GM12878 (cell line): Measurements from ENCODE around the gene ZBTB49. TPM values are rescaled to one million over a fixed set of nuclear protein-coding genes. Genes with fewer than 3 reads are reported as not detected.

Experiments used
- ATAC-seq: fragments of 200-7000 bp; cut with Tn5 transposase; 3 replicates; pipeline ENCODE4 v1.9.1; 2020; ENCODE audit warnings: mild to moderate bottlenecking, moderate library complexity
- BruUV-seq: library from RNA; stranded (reverse); fragments of 400-500 nt; replicated peaks from 2 replicates; lab custom pipeline; 2021; lab: Mats Ljungman, UMichigan
- CTCF ChIA-PET: fragments of 300-600 bp; sonication (Branson Sonifier 250); formaldehyde crosslinking; extraction: SDS; loops from one replicate; lab custom pipeline; 2021; ENCODE audit warnings: inconsistent platforms; lab: Yijun Ruan, JAX
- POLR2A ChIA-PET: fragments of 350-600 bp; formaldehyde crosslinking; extraction: SDS; loops from one replicate; lab custom pipeline; 2021; ENCODE audit warnings: inconsistent platforms; lab: Charles Lee
- RAD21 ChIA-PET: fragments of 300-600 bp; sonication (Branson Sonifier 250); formaldehyde crosslinking; loops from one replicate; lab custom pipeline; 2023; ENCODE audit warnings: antibody characterized with exemption; ENCODE audit not compliant: unreplicated experiment; lab: Charles Lee
- SMC1A ChIA-PET: fragments of 300-600 bp; sonication (Branson Sonifier 250); formaldehyde crosslinking; loops from one replicate; lab custom pipeline; 2023; ENCODE audit not compliant: unreplicated experiment, uncharacterized antibody; lab: Charles Lee
- DNase-seq: peaks from one replicate; pipeline ENCODE4 v3.0.0-alpha.2; 2011; ENCODE audit warnings: low read depth, low spot score
- FAIRE-seq: peaks from 3 replicates; lab custom pipeline; 2011; peaks lifted over from hg19 to GRCh38; lab: Jason Lieb, UNC
- H2AFZ ChIP-seq: 2 replicates; pipeline ENCODE4 v1.6.0; 2011; ENCODE audit warnings: low read depth, low read length, control low read depth; ENCODE audit not compliant: control insufficient read depth
- H3K27ac ChIP-seq: 2 replicates; pipeline ENCODE4 v1.5.1; 2011; ENCODE audit warnings: control low read depth; ENCODE audit not compliant: control insufficient read depth, insufficient read depth
- H3K27me3 ChIP-seq, 2 experiments: replicated peaks in 1 of 2; 2 replicates each; pipeline versions ENCODE4 v1.6.0 to v1.6.1; 2011; ENCODE audit warnings: low read length in 1 of 2; ENCODE audit not compliant: control insufficient read depth in 2 of 2, insufficient read depth in 2 of 2
- H3K36me3 ChIP-seq, 2 experiments: 2 replicates each; pipeline ENCODE4 v1.5.1; 2011; ENCODE audit warnings: low read length in 1 of 2; ENCODE audit not compliant: control insufficient read depth in 2 of 2, insufficient read depth in 2 of 2
- H3K4me1 ChIP-seq: 2 replicates; pipeline ENCODE4 v1.6.1; 2011; ENCODE audit warnings: mild to moderate bottlenecking, low read length, moderate library complexity, mixed read lengths; ENCODE audit not compliant: control insufficient read depth, insufficient read depth
- H3K4me2 ChIP-seq: 2 replicates; pipeline ENCODE4 v1.6.0; 2011; ENCODE audit warnings: control low read depth; ENCODE audit not compliant: control insufficient read depth, insufficient read depth
- H3K4me3 ChIP-seq: fragments of 200-600 bp; sonication (generic); 2 replicates; pipeline ENCODE4 v1.5.1; 2016
- H3K79me2 ChIP-seq: 2 replicates; pipeline ENCODE4 v1.6.0; 2011; ENCODE audit warnings: low read length; ENCODE audit not compliant: control insufficient read depth, insufficient read depth
- H3K9ac ChIP-seq: 2 replicates; pipeline ENCODE4 v1.8.0; 2011; ENCODE audit warnings: low read length, control low read depth, mixed read lengths; ENCODE audit not compliant: control insufficient read depth, insufficient read depth
- H3K9me3 ChIP-seq: replicated peaks from 3 replicates; pipeline ENCODE4 v1.5.1; 2011; ENCODE audit warnings: mild to moderate bottlenecking, low read length; ENCODE audit not compliant: control insufficient read depth, insufficient read depth
- H4K20me1 ChIP-seq: 2 replicates; pipeline ENCODE4 v1.6.0; 2011; ENCODE audit not compliant: control insufficient read depth, insufficient read depth
- ATF7 ChIP-seq: fragments of 450-650 bp; IDR thresholded peaks from 2 replicates; pipeline ENCODE4 v1.6.1; 2016; ENCODE audit warnings: low read depth, mild to moderate bottlenecking
- FOXK2 ChIP-seq: fragments of 450-650 bp; IDR thresholded peaks from 2 replicates; pipeline ENCODE4 v1.6.1; 2017; ENCODE audit warnings: mild to moderate bottlenecking, moderate library complexity
- HCFC1 ChIP-seq: fragments of 150-350 bp; IDR thresholded peaks from 2 replicates; pipeline ENCODE4 v1.6.1; 2014; ENCODE audit warnings: low read length
- HDAC6 ChIP-seq: fragments of 200-600 bp; sonication (generic); IDR thresholded peaks from one replicate; pipeline ENCODE4 v1.8.0; 2017; ENCODE audit warnings: antibody characterized with exemption; ENCODE audit not compliant: unreplicated experiment
- KAT2A ChIP-seq: conservative IDR thresholded peaks from 2 replicates; pipeline ENCODE4 v1.6.1; 2011; ENCODE audit warnings: low read depth, low read length; ENCODE audit not compliant: control insufficient read depth
- POLR2AphosphoS5 ChIP-seq: IDR thresholded peaks from 2 replicates; pipeline ENCODE4 v1.6.1; 2011; ENCODE audit warnings: mild to moderate bottlenecking, low read length, inconsistent platforms
- SIX5 ChIP-seq: IDR thresholded peaks from 2 replicates; pipeline ENCODE4 v1.6.1; 2011; ENCODE audit warnings: mild to moderate bottlenecking, low read depth, low read length, moderate library complexity; ENCODE audit not compliant: severe bottlenecking
- STAT1 ChIP-seq: fragments of 450-650 bp; conservative IDR thresholded peaks from 2 replicates; pipeline ENCODE4 v1.6.1; 2014; ENCODE audit warnings: antibody characterized with exemption, mild to moderate bottlenecking
- TCF3 ChIP-seq: IDR thresholded peaks from 2 replicates; pipeline ENCODE4 v1.6.1; 2012; ENCODE audit warnings: low read depth, mild to moderate bottlenecking, low read length, borderline replicate concordance; ENCODE audit not compliant: insufficient read depth
- TCF7 ChIP-seq: IDR thresholded peaks from 2 replicates; pipeline ENCODE4 v1.6.1; 2014; ENCODE audit warnings: antibody characterized with exemption, borderline replicate concordance
- YY1 ChIP-seq: IDR thresholded peaks from 2 replicates; pipeline ENCODE4 v1.6.1; 2011; ENCODE audit warnings: low read depth, mild to moderate bottlenecking, low read length
- WGBS: methylation state at CpG from one replicate; pipeline ENCODE4 v1.1.6; 2016; ENCODE audit warnings: low lambda C conversion rate; ENCODE audit not compliant: insufficient replicate concordance, insufficient coverage; ENCODE audit errors: missing lambda C conversion rate; 5-methylcytosine and 5-hydroxymethylcytosine counted together
- in situ Hi-C: fragments of 300-500 bp; cut with MboI; formaldehyde crosslinking; loops from 9 replicates; pipeline ENCODE4 v1.14.3; 2018; ENCODE audit warnings: mixed read lengths
- intact Hi-C: fragments of 100-400 bp; cut with micrococcal nuclease; formaldehyde crosslinking; loops from one replicate; pipeline ENCODE4 v1.14.2; 2022; ENCODE audit not compliant: unreplicated experiment
- polyA plus RNA-seq, 11 experiments: library from polyadenylated mRNA; depleted of rRNA in 4 of 11; unstranded in 6 of 11; stranded (reverse) in 5 of 11; fragments of >200 nt; fragmentation: Nextera tagmentation in 4 of 11; fragmentation: Illumina TruSeq in 1 of 11; extraction: Ambion mirVana in 4 of 11; extraction: Trizol in 1 of 11; gene quantifications; 1 replicate in 1 of 11; 2 replicates in 10 of 11; pipeline versions ENCODE4 v1.2.1 to v1.2.3, GENCODE V29; 2011 to 2016; ENCODE audit warnings: inconsistent platforms in 2 of 11, missing spikeins in 2 of 11, low read depth in 1 of 11
- total RNA-seq, 4 experiments: library from RNA; depleted of rRNA in 3 of 4; stranded (reverse); fragments of >200 nt in 3 of 4; fragmentation: Illumina TruSeq in 1 of 4; extraction: Trizol in 1 of 4; gene quantifications; 2 replicates each; pipeline versions ENCODE4 v1.2.1 to v1.2.3, GENCODE V29; 2013 to 2021
- TF ChIP-seq, protein P1 (sequence below): fragments of 450-650 bp; IDR thresholded peaks from 2 replicates; pipeline ENCODE4 v1.6.1; 2018; ENCODE audit warnings: mild to moderate bottlenecking, low read depth, moderate library complexity; ENCODE audit not compliant: partially characterized antibody
- TF ChIP-seq, protein P2 (sequence below): fragments of 450-650 bp; IDR thresholded peaks from 2 replicates; pipeline ENCODE4 v1.6.1; 2017; ENCODE audit warnings: low read depth, mild to moderate bottlenecking, moderate library complexity
- TF ChIP-seq, protein P3 (sequence below): fragments of 450-650 bp; IDR thresholded peaks from 2 replicates; pipeline ENCODE4 v1.6.1; 2018; ENCODE audit warnings: borderline replicate concordance, mild to moderate bottlenecking; ENCODE audit not compliant: partially characterized antibody

ZBTB49 gene
- total and polyA plus RNA-seq, 10 of the 15 experiments (the other 5 are each of a cell fraction or from before 2014, with no cell fraction given): 0.37 to 4.8 (median 4.1) TPM

DNA sequence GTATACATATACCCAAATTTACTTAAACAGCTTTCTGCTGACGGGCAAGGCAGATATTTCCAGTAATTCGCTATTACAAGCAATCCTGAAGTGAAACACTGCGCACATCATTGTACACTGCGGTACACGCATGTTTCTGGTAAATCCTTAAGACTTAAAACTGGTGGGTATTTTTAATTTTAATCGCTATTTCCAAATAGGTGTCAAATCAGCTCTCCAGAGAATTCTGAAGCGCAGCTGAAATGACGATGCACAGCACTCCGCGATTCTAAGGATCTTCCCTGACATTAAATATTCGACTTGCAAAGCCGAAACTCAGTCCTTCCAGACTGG lies 42.4 kb upstream of the ZBTB49 start (continued):
- TF ChIP-seq, protein P1, sequence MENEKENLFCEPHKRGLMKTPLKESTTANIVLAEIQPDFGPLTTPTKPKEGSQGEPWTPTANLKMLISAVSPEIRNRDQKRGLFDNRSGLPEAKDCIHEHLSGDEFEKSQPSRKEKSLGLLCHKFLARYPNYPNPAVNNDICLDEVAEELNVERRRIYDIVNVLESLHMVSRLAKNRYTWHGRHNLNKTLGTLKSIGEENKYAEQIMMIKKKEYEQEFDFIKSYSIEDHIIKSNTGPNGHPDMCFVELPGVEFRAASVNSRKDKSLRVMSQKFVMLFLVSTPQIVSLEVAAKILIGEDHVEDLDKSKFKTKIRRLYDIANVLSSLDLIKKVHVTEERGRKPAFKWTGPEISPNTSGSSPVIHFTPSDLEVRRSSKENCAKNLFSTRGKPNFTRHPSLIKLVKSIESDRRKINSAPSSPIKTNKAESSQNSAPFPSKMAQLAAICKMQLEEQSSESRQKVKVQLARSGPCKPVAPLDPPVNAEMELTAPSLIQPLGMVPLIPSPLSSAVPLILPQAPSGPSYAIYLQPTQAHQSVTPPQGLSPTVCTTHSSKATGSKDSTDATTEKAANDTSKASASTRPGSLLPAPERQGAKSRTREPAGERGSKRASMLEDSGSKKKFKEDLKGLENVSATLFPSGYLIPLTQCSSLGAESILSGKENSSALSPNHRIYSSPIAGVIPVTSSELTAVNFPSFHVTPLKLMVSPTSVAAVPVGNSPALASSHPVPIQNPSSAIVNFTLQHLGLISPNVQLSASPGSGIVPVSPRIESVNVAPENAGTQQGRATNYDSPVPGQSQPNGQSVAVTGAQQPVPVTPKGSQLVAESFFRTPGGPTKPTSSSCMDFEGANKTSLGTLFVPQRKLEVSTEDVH: no peak
- TF ChIP-seq SIX5: no peak

DNA sequence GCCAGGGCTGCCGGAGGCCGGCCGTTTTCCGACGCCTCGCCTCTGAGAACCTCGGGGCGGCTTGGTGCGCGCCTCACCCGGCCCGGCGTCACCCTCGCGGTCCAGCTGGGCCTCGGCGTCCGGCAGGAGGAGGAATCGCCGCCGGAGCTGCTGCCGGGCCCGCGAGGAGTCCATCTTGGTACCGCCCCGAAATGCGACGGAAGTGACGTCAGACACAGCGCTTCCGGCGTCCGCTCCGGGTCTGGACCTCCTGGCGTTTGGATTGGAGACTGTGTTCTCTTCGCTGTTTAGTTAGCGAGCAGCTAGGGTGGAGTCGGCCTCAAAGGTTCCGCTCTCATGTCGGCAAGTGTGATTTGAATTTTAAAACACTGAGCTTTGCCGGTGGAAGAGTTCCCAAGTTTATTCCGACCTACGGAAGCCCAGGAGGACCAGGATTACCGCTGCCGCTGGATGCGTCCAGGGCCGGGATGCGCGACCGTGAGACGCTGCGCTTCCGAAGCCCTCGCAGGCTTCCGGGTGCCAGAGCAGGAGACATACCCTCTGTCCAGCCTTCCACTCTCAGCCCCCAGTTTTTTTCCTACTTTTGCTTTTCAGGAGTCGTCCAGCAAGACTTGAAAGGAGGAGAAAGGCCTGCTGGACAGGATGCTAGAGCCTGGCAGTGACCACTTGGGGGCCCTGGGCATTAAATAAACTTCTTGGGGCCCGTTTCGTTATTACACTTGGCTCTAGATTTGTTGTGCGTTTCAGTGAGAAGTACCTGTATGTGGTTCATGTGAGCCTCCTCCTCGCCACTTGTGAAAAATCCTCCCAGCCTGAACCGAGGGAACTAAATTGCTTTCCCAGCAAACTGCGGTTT lies 41.8 kb upstream of the ZBTB49 start, which contains the start of gene TMEM128:
Gene TMEM128 (minus strand): TSS at position 195 of the 856 bp plus-strand sequence. CDS start 21 bp downstream, at position 174.
- BruUV-seq: TSS peak; percentile 99
- H3K79me2 ChIP-seq: peaks cover 13% of the 10 kb centered on the region
- ATAC-seq: peak; percentile 97
- peak within 1 kb of the TSS; percentile 84 for H3K27ac ChIP-seq
- peaks cover 7% of the 10 kb centered on the region for H3K4me1 ChIP-seq
- peak within 1 kb of the TSS; percentile 81 for H3K4me2 ChIP-seq
- intact Hi-C loops (no loop called here), in situ Hi-C loops (no loop called here)
- WGBS: 1% methylated on average over 61 of the region's 62 CpGs
- H3K27me3 ChIP-seq: no peaks in the 10 kb centered on the region
- ChIA-PET RAD21 (interaction anchor here (1.1 to 1.6 kb wide), 2 partner anchors 11 to 88 kb away, joined by 3 read pairs; no protein-coding TSS in a partner anchor), POLR2A (interaction anchor here (0.6 to 1.3 kb wide), 3 partner anchors 7 to 89 kb away, joined by 3 to 4 read pairs (median 3); no protein-coding TSS in a partner anchor), SMC1A (interaction anchor here (0.6 to 1.6 kb wide), 4 partner anchors 9 to 88 kb away, joined by 3 to 4 read pairs (median 3); no protein-coding TSS in a partner anchor), CTCF (interaction anchor here (1.0 to 1.5 kb wide), 5 partner anchors 11 to 182 kb away, joined by 3 to 11 read pairs (median 4); no protein-coding TSS in a partner anchor)
- peak within 1 kb of the TSS; percentile 94 for H3K9ac ChIP-seq
- no peaks in the 10 kb centered on the region for H3K9me3 ChIP-seq
- peak within 1 kb of the TSS; percentile 93 for H2AFZ ChIP-seq
- H4K20me1 ChIP-seq: no peaks in the 10 kb centered on the region
- H3K36me3 ChIP-seq: peaks cover 3 to 6% of the 10 kb centered on the region in 2 experiments; a peak in 3 of 4 replicates
- peak within 1 kb of the TSS; percentile 97 for H3K4me3 ChIP-seq
- peak; percentile 65 for DNase-seq
- FAIRE-seq: peak; percentile 85
- TF ChIP-seq, protein P2, sequence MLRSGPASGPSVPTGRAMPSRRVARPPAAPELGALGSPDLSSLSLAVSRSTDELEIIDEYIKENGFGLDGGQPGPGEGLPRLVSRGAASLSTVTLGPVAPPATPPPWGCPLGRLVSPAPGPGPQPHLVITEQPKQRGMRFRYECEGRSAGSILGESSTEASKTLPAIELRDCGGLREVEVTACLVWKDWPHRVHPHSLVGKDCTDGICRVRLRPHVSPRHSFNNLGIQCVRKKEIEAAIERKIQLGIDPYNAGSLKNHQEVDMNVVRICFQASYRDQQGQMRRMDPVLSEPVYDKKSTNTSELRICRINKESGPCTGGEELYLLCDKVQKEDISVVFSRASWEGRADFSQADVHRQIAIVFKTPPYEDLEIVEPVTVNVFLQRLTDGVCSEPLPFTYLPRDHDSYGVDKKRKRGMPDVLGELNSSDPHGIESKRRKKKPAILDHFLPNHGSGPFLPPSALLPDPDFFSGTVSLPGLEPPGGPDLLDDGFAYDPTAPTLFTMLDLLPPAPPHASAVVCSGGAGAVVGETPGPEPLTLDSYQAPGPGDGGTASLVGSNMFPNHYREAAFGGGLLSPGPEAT: peak; percentile 97
- TF ChIP-seq STAT1: peak; percentile 90; the same call in 1 of the 2 replicates
- peak; percentile 98 for TF ChIP-seq ATF7
- no peak for TF ChIP-seq KAT2A
- TF ChIP-seq HCFC1: peak; percentile 81
- TF ChIP-seq FOXK2: peak; percentile 66
- TF ChIP-seq POLR2AphosphoS5: peak; percentile 96
- TF ChIP-seq, protein P3, sequence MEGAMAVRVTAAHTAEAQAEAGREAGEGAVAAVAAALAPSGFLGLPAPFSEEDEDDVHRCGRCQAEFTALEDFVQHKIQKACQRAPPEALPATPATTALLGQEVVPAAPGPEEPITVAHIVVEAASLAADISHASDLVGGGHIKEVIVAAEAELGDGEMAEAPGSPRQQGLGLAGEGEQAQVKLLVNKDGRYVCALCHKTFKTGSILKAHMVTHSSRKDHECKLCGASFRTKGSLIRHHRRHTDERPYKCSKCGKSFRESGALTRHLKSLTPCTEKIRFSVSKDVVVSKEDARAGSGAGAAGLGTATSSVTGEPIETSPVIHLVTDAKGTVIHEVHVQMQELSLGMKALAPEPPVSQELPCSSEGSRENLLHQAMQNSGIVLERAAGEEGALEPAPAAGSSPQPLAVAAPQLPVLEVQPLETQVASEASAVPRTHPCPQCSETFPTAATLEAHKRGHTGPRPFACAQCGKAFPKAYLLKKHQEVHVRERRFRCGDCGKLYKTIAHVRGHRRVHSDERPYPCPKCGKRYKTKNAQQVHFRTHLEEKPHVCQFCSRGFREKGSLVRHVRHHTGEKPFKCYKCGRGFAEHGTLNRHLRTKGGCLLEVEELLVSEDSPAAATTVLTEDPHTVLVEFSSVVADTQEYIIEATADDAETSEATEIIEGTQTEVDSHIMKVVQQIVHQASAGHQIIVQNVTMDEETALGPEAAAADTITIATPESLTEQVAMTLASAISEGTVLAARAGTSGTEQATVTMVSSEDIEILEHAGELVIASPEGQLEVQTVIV: peak; percentile 59
- TF ChIP-seq TCF3: peak; percentile 68; the same call in 1 of the 2 replicates
- TF ChIP-seq TCF7: peak; percentile 50; the same call in 1 of the 2 replicates
- no peak for TF ChIP-seq HDAC6
- TF ChIP-seq YY1: peak; percentile 97
